Endothelial cell of umbilical vein (primary cell): ENCODE measurements around the gene HPSE2. TPM values are rescaled to one million over a fixed set of nuclear protein-coding genes. Genes with fewer than 3 reads are reported as not detected.

Experiments used
- BruUV-seq: library from RNA; stranded (reverse); fragments of 400-500 nt; replicated peaks from 2 replicates; lab custom pipeline; 2021; lab: Mats Ljungman, UMichigan
- CTCF ChIA-PET: fragments of 300-600, 350-600 bp; sonication (Branson Sonifier 250); formaldehyde crosslinking; loops from one replicate; lab custom pipeline; 2021; ENCODE audit warnings: antibody characterized with exemption, inconsistent platforms; lab: Charles Lee
- POLR2A ChIA-PET: fragments of 300-600, 350-600 bp; sonication (Branson Sonifier 250); formaldehyde crosslinking; loops from one replicate; lab custom pipeline; 2021; ENCODE audit warnings: antibody characterized with exemption, inconsistent platforms; lab: Charles Lee
- DNase-seq: peaks from one replicate; pipeline ENCODE4 v3.0.0-alpha.2; 2011; ENCODE audit warnings: low read depth, low spot score
- FAIRE-seq: peaks from 2 replicates; lab custom pipeline; 2011; peaks lifted over from hg19 to GRCh38; lab: Jason Lieb, UNC
- H2AFZ ChIP-seq: 2 replicates; pipeline ENCODE4 v1.6.0; 2012; ENCODE audit warnings: low read depth, low read length, control low read depth, inconsistent platforms
- H3K27ac ChIP-seq: 2 replicates; pipeline ENCODE4 v1.5.1; 2011; ENCODE audit warnings: low read depth, mild to moderate bottlenecking, control low read depth, low read length, moderate library complexity; ENCODE audit not compliant: insufficient read depth
- H3K27me3 ChIP-seq, 2 experiments: 2 replicates each; pipeline versions ENCODE4 v1.6.0 to v1.6.1; 2011; ENCODE audit warnings: low read length in 2 of 2, mixed read lengths in 1 of 2; ENCODE audit not compliant: control insufficient read depth in 2 of 2, insufficient read depth in 2 of 2
- H3K36me3 ChIP-seq, 2 experiments: 2 replicates in 1 of 2; 3 replicates in 1 of 2; pipeline ENCODE4 v1.5.1; 2011; ENCODE audit warnings: low read length in 2 of 2, mild to moderate bottlenecking in 1 of 2, moderate library complexity in 1 of 2; ENCODE audit not compliant: control insufficient read depth in 2 of 2, insufficient read depth in 2 of 2; ENCODE audit errors: extremely low read depth in 1 of 2
- H3K4me1 ChIP-seq: 3 replicates; pipeline ENCODE4 v1.5.1; 2011; ENCODE audit warnings: mild to moderate bottlenecking, low read length; ENCODE audit not compliant: control insufficient read depth, insufficient read depth; ENCODE audit errors: extremely low read depth
- H3K4me2 ChIP-seq: 2 replicates; pipeline ENCODE4 v1.6.1; 2011; ENCODE audit warnings: low read length, control low read depth, mixed read lengths; ENCODE audit not compliant: insufficient read depth
- H3K4me3 ChIP-seq, 3 experiments: fragments of 200-600 bp in 1 of 3; sonication (generic), shearing (Covaris generic) in 1 of 3; replicated peaks in 1 of 3; 2 replicates each; pipeline ENCODE4 v1.5.1; 2011 to 2016; ENCODE audit warnings: control low read depth in 3 of 3, low read length in 3 of 3, mild to moderate bottlenecking in 2 of 3, inconsistent platforms in 1 of 3, low read depth in 1 of 3, moderate library complexity in 1 of 3; ENCODE audit not compliant: insufficient read depth in 1 of 3
- H3K79me2 ChIP-seq: 2 replicates; pipeline ENCODE4 v1.6.0; 2012; ENCODE audit warnings: low read length, inconsistent platforms; ENCODE audit not compliant: control insufficient read depth, insufficient read depth
- H3K9ac ChIP-seq: replicated peaks from 2 replicates; pipeline ENCODE3; 2011; ENCODE audit warnings: low read length, control low read depth; ENCODE audit not compliant: insufficient read depth; ENCODE audit errors: extremely low read depth
- H3K9me1 ChIP-seq: replicated peaks from 3 replicates; pipeline ENCODE4 v1.6.0; 2011; ENCODE audit warnings: mild to moderate bottlenecking, low read length; ENCODE audit not compliant: control insufficient read depth, insufficient read depth; ENCODE audit errors: extremely low read depth
- H3K9me3 ChIP-seq: replicated peaks from 2 replicates; pipeline ENCODE4 v1.5.1; 2012; ENCODE audit warnings: low read length, inconsistent platforms; ENCODE audit not compliant: control insufficient read depth, insufficient read depth
- H4K20me1 ChIP-seq: replicated peaks from 2 replicates; pipeline ENCODE3; 2011; ENCODE audit warnings: mild to moderate bottlenecking, low read length; ENCODE audit not compliant: control insufficient read depth, insufficient read depth; ENCODE audit errors: extremely low read depth
- CTCF ChIP-seq, 2 donors: IDR thresholded peaks; 1 replicate in 1 of 2; 2 replicates in 1 of 2; pipeline ENCODE4 v1.5.1; 2011; ENCODE audit warnings: low read length in 2 of 2, mild to moderate bottlenecking in 2 of 2, moderate library complexity in 2 of 2, control low read depth in 1 of 2, inconsistent platforms in 1 of 2, low read depth in 1 of 2; ENCODE audit not compliant: insufficient read depth in 1 of 2; ENCODE audit errors: extremely low read depth in 1 of 2
- EZH2 ChIP-seq: IDR thresholded peaks from 2 replicates; pipeline ENCODE4 v1.6.1; 2012; ENCODE audit warnings: borderline replicate concordance, low read depth, mild to moderate bottlenecking, moderate library complexity, low read length, inconsistent platforms; ENCODE audit not compliant: severe bottlenecking
- FOS ChIP-seq: IDR thresholded peaks from 2 replicates; pipeline ENCODE4 v1.6.1; 2011; ENCODE audit warnings: mild to moderate bottlenecking, low read length, moderate library complexity, borderline replicate concordance; ENCODE audit not compliant: insufficient read depth
- GATA2 ChIP-seq: IDR thresholded peaks from 2 replicates; pipeline ENCODE4 v1.7.0; 2011; ENCODE audit warnings: low read depth, mild to moderate bottlenecking, moderate library complexity, mixed read lengths, low read length; ENCODE audit not compliant: insufficient read length, insufficient read depth
- JUN ChIP-seq: IDR thresholded peaks from 2 replicates; pipeline ENCODE4 v1.6.1; 2011; ENCODE audit warnings: borderline replicate concordance, low read depth; ENCODE audit not compliant: insufficient read length, insufficient read depth
- MYC ChIP-seq: IDR thresholded peaks from one replicate; pipeline ENCODE4 v1.6.1; 2011; ENCODE audit warnings: mild to moderate bottlenecking, low read depth, low read length
- POLR2A ChIP-seq: IDR thresholded peaks from 2 replicates; pipeline ENCODE4 v1.6.1; 2012; ENCODE audit warnings: low read depth, mild to moderate bottlenecking, control low read depth, low read length
- POLR2AphosphoS5 ChIP-seq: IDR thresholded peaks from 2 replicates; pipeline ENCODE4 v1.6.1; 2012; ENCODE audit warnings: low read depth, mild to moderate bottlenecking, control low read depth, low read length, moderate library complexity; ENCODE audit not compliant: insufficient read depth
- dilution Hi-C: fragments of 300-500 bp; cut with MboI; formaldehyde crosslinking; loops from one replicate; pipeline ENCODE4 v1.15.0; 2019; ENCODE audit warnings: low sequenced_read_pairs; ENCODE audit not compliant: extremely low pct_ligation_motif_present
- intact Hi-C: fragments of 100-400 bp; cut with micrococcal nuclease; formaldehyde crosslinking; loops from one replicate; pipeline ENCODE4 v1.10.0; 2022
- polyA plus RNA-seq, 4 experiments: library from polyadenylated mRNA; depleted of rRNA in 3 of 4; stranded (reverse) in 3 of 4; unstranded in 1 of 4; fragments of >200 nt; gene quantifications; 2 replicates each; pipeline versions ENCODE4 v1.2.1 to v1.2.3, GENCODE V29; 2011 to 2012; ENCODE audit warnings: missing spikeins in 1 of 4
- total RNA-seq: library from RNA; stranded (reverse); gene quantifications from 2 replicates; pipeline ENCODE4 v1.2.3, GENCODE V29; 2021
- TF ChIP-seq, protein P1 (sequence below): IDR thresholded peaks from 2 replicates; pipeline ENCODE4 v1.6.1; 2011; ENCODE audit not compliant: insufficient read depth, insufficient read length

Gene HPSE2
- total and polyA plus RNA-seq, 2 donors (not counting 3 experiments of a cell fraction or from before 2014, with no cell fraction given): not detected

DNA sequence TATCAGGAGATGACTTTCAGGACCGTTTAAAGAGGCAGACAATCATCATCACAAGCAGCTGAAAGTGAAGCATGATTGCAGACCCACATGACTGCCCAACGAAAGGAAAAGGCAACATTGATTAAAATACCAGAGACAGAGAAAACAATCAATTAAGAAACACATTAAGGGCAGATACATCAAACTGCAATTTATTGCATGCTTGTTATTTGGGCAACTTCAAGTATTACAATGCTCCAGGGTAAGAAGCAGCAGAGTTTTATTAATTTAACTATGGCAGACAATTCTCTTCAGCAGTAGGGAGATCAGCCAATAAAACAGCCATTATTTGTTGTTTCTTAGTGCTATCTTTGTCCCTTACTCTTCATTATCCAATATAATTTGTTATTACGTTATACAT is 421.2 kb downstream of the HPSE2 start:
- BruUV-seq: no TSS peak

DNA sequence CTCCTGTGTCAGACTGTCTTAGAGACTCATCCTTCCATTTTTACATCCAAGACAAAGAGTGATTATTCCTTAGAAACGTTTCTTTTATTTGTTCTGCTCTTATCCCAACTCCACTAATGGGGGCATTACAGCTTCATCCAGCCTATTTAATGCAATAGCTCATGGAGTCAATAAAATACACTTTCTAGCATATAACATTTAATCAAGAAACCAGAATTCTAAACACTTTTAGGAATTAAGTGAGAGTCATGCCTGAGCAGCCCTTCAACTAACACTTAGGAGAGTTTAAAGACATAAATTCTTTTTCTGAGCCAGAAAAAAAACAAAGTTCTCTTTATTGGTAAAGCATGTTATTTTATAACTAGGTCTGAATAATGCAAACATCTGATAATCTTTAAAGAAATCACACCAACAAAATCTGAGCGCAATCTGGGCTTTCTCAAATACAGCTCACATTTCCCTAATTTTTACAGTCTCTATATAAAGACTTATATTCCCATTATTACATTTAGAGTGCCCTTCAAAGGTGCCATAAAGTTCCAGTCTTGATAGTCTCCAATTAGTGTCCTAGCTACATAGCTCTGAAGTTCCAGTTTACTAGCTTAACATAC is 427.3 kb downstream of the HPSE2 start:
- intact Hi-C loops: no loop called here
- CTCF ChIA-PET: no interaction called here
- no peak for DNase-seq

More for the DNA sequence above, 421.2 kb downstream of the HPSE2 start:
- H3K27ac ChIP-seq: no peak overlapping the region
- H3K4me3 ChIP-seq: no peak overlapping the region
- intact Hi-C loops: no loop called here
- no peaks in the 10 kb centered on the region for H3K36me3 ChIP-seq
- FAIRE-seq (no peak), DNase-seq (no peak)
- ChIA-PET CTCF (no interaction called here), POLR2A (no interaction called here)
- H3K79me2 ChIP-seq: no peaks in the 10 kb centered on the region
- H3K9me3 ChIP-seq: peaks cover 1% of the 10 kb centered on the region
- no peaks in the 10 kb centered on the region for H3K4me1 ChIP-seq
- no peaks in the 10 kb centered on the region for H3K27me3 ChIP-seq
- dilution Hi-C loops: no loop called here
- H4K20me1 ChIP-seq: no peaks in the 10 kb centered on the region
- H2AFZ ChIP-seq: no peak overlapping the region
- no peak overlapping the region for H3K9ac ChIP-seq
- H3K4me2 ChIP-seq: no peak overlapping the region
- no peaks in the 10 kb centered on the region for H3K9me1 ChIP-seq
- TF ChIP-seq, protein P1, sequence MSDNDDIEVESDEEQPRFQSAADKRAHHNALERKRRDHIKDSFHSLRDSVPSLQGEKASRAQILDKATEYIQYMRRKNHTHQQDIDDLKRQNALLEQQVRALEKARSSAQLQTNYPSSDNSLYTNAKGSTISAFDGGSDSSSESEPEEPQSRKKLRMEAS: no peak
- TF ChIP-seq POLR2A (no peak), MYC (no peak), POLR2AphosphoS5 (no peak), JUN (no peak)

More for the DNA sequence above, 427.3 kb downstream of the HPSE2 start:
- Histone ChIP-seq H3K4me2 (no peak overlapping the region), H3K79me2 (no peaks in the 10 kb centered on the region), H3K36me3 (no peaks in the 10 kb centered on the region), H3K9me3 (no peaks in the 10 kb centered on the region), H4K20me1 (no peaks in the 10 kb centered on the region), H3K27me3 (no peaks in the 10 kb centered on the region), H3K27ac (no peak overlapping the region), H3K4me1 (no peaks in the 10 kb centered on the region), H3K4me3 (no peak overlapping the region), H3K9me1 (no peaks in the 10 kb centered on the region), H3K9ac (no peak overlapping the region), H2AFZ (no peak overlapping the region)
- no peak for FAIRE-seq
- BruUV-seq: no TSS peak
- TF ChIP-seq, protein P1: no peak
- TF ChIP-seq POLR2AphosphoS5 (no peak), GATA2 (no peak), FOS (no peak), POLR2A (no peak), CTCF (IDR thresholded peaks at IDR 0.05; ENCODE audit: extremely low read depth in 1 of 2, insufficient read depth in 1 of 2, low read depth in 1 of 2, low read length in 2 of 2) (no peak), EZH2 (no peak), MYC (no peak), JUN (no peak)
- dilution Hi-C loops: no loop called here
- POLR2A ChIA-PET: no interaction called here
